Keratinocyte (primary cell): Measurements from ENCODE around the gene FLT3. TPM values are rescaled to one million over a fixed set of nuclear protein-coding genes. Genes with fewer than 3 reads are reported as not detected.

Experiments
- DNase-seq: peaks from one replicate; pipeline ENCODE4 v3.0.0-alpha.2; 2011; ENCODE audit warnings: low read depth, missing footprints, low spot score
- FAIRE-seq: peaks from 2 replicates; lab custom pipeline; 2011; peaks lifted over from hg19 to GRCh38; lab: Jason Lieb, UNC
- H2AFZ ChIP-seq: 2 replicates; pipeline ENCODE4 v1.6.0; 2012; ENCODE audit warnings: low read length, control low read depth, inconsistent platforms; ENCODE audit not compliant: control insufficient read depth
- H3K27ac ChIP-seq: 2 replicates; pipeline ENCODE4 v1.5.1; 2011; ENCODE audit warnings: low read length; ENCODE audit not compliant: control insufficient read depth, insufficient read depth
- H3K27me3 ChIP-seq: 3 replicates; pipeline ENCODE4 v1.6.0; 2011; ENCODE audit warnings: low read length; ENCODE audit not compliant: control insufficient read depth, insufficient read depth; ENCODE audit errors: extremely low read depth
- H3K36me3 ChIP-seq, 2 experiments: 2 replicates in 1 of 2; 3 replicates in 1 of 2; pipeline ENCODE4 v1.5.1; 2011; ENCODE audit warnings: low read length in 2 of 2, mild to moderate bottlenecking in 1 of 2; ENCODE audit not compliant: control insufficient read depth in 2 of 2, insufficient read depth in 2 of 2; ENCODE audit errors: extremely low read depth in 1 of 2
- H3K4me1 ChIP-seq: 3 replicates; pipeline ENCODE4 v1.5.1; 2011; ENCODE audit warnings: low read length; ENCODE audit not compliant: control insufficient read depth, insufficient read depth; ENCODE audit errors: extremely low read depth
- H3K4me2 ChIP-seq: 3 replicates; pipeline ENCODE4 v1.6.0; 2011; ENCODE audit warnings: low read depth, low read length; ENCODE audit not compliant: control insufficient read depth, insufficient read depth; ENCODE audit errors: extremely low read depth
- H3K4me3 ChIP-seq, 3 experiments: fragments of 200-600 bp in 1 of 3; sonication (generic) in 1 of 3; 2 replicates in 2 of 3; 3 replicates in 1 of 3; pipeline ENCODE4 v1.5.1; 2011 to 2016; ENCODE audit warnings: low read length in 3 of 3, mild to moderate bottlenecking in 3 of 3, control low read depth in 2 of 3, inconsistent platforms in 1 of 3, low read depth in 1 of 3, mixed read lengths in 1 of 3, mixed run types in 1 of 3, moderate library complexity in 1 of 3; ENCODE audit not compliant: control insufficient read depth in 2 of 3, insufficient read depth in 2 of 3; ENCODE audit errors: extremely low read depth in 1 of 3
- H3K79me2 ChIP-seq: 2 replicates; pipeline ENCODE4 v1.6.0; 2012; ENCODE audit warnings: low read length; ENCODE audit not compliant: control insufficient read depth, insufficient read depth
- H3K9ac ChIP-seq: 3 replicates; pipeline ENCODE4 v1.6.0; 2011; ENCODE audit warnings: low read length; ENCODE audit not compliant: control insufficient read depth, insufficient read depth; ENCODE audit errors: extremely low read depth
- H3K9me1 ChIP-seq: 3 replicates; pipeline ENCODE4 v1.6.0; 2011; ENCODE audit warnings: low read length; ENCODE audit not compliant: control insufficient read depth, insufficient read depth; ENCODE audit errors: extremely low read depth
- H3K9me3 ChIP-seq: 2 replicates; pipeline ENCODE4 v1.5.1; 2012; ENCODE audit warnings: low read depth, low read length; ENCODE audit not compliant: control insufficient read depth
- H4K20me1 ChIP-seq: 3 replicates; pipeline ENCODE4 v1.6.0; 2011; ENCODE audit warnings: low read length; ENCODE audit not compliant: control insufficient read depth, insufficient read depth; ENCODE audit errors: extremely low read depth
- CTCF ChIP-seq, 3 experiments: IDR thresholded peaks in 1 of 3; conservative IDR thresholded peaks in 1 of 3; optimal IDR thresholded peaks in 1 of 3; 2 replicates in 2 of 3; 3 replicates in 1 of 3; pipeline versions ENCODE3 to v1.5.1; 2011; ENCODE audit warnings: low read length in 3 of 3, mild to moderate bottlenecking in 3 of 3, moderate library complexity in 2 of 3, control low read depth in 1 of 3, inconsistent platforms in 1 of 3; ENCODE audit not compliant: insufficient read depth in 2 of 3; ENCODE audit errors: extremely low read depth in 1 of 3
- EZH2 ChIP-seq: IDR thresholded peaks from one replicate; pipeline ENCODE4 v1.6.1; 2012; ENCODE audit warnings: inconsistent platforms, mild to moderate bottlenecking, low read length, moderate library complexity
- dilution Hi-C: fragments of 300-500 bp; cut with MboI; formaldehyde crosslinking; loops from one replicate; pipeline ENCODE4 v1.7.0; 2020; ENCODE audit warnings: low sequenced_read_pairs; ENCODE audit not compliant: extremely low pct_ligation_motif_present
- polyA plus RNA-seq, 5 experiments: library from polyadenylated mRNA; depleted of rRNA in 3 of 5; stranded (reverse) in 3 of 5; stranded (forward) in 1 of 5; unstranded in 1 of 5; fragments of >200 nt; gene quantifications; 1 replicate in 1 of 5; 2 replicates in 3 of 5; 3 replicates in 1 of 5; pipeline versions ENCODE4 v1.2.1 to v1.2.3, GENCODE V29; 2011 to 2012; ENCODE audit warnings: missing spikeins in 2 of 5, low read depth in 1 of 5, low replicate concordance in 1 of 5

Gene FLT3
- polyA plus RNA-seq, 1 donor (not counting 4 experiments of a cell fraction or from before 2014, with no cell fraction given), result not detected

- Histone ChIP-seq H3K27ac (no peak overlapping the region), H3K9ac (no peak overlapping the region), H2AFZ (no peak overlapping the region), H3K79me2 (no peaks in the 10 kb centered on the region), H3K4me3 (no peak overlapping the region), H3K27me3 (peaks cover 7% of the 10 kb centered on the region), H3K9me3 (no peaks in the 10 kb centered on the region), H3K4me2 (no peak overlapping the region), H3K4me1 (no peaks in the 10 kb centered on the region), H4K20me1 (no peaks in the 10 kb centered on the region), H3K36me3 (no peaks in the 10 kb centered on the region), H3K9me1 (no peaks in the 10 kb centered on the region)
- no peak for DNase-seq
- TF ChIP-seq EZH2 (no peak), CTCF (optimal IDR thresholded peaks at IDR 0.05 in 1 of 3, IDR thresholded peaks at IDR 0.05 in 1 of 3, conservative IDR thresholded peaks at IDR 0.05 in 1 of 3; ENCODE audit: extremely low read depth in 1 of 3, insufficient read depth in 2 of 3, low read length in 3 of 3) (no peak)
- no peak for FAIRE-seq
- dilution Hi-C loops, result no loop called here
Measured at GRCh38 chr13:28052945-28053344, 47.4 kb downstream of the FLT3 start.

GRCh38 chr13:28049880-28050875, 50.2 kb downstream of the FLT3 start:
- no peaks in the 10 kb centered on the region for H3K9me3 ChIP-seq
- no peaks in the 10 kb centered on the region for H3K36me3 ChIP-seq
- H3K27ac ChIP-seq, result no peak overlapping the region
- no peaks in the 10 kb centered on the region for H4K20me1 ChIP-seq
- no peak overlapping the region for H3K9ac ChIP-seq
- no peak for FAIRE-seq
- H3K4me2 ChIP-seq, result no peak overlapping the region
- H3K79me2 ChIP-seq, result no peaks in the 10 kb centered on the region
- no peak for DNase-seq
- dilution Hi-C loops, result no loop called here
- H3K4me1 ChIP-seq, result no peaks in the 10 kb centered on the region
- H3K27me3 ChIP-seq, result peaks cover 4% of the 10 kb centered on the region
- no peak for TF ChIP-seq EZH2
- no peak for TF ChIP-seq CTCF (optimal IDR thresholded peaks at IDR 0.05 in 1 of 3, IDR thresholded peaks at IDR 0.05 in 1 of 3, conservative IDR thresholded peaks at IDR 0.05 in 1 of 3; ENCODE audit: extremely low read depth in 1 of 3, insufficient read depth in 2 of 3, low read length in 3 of 3)
- H2AFZ ChIP-seq, result no peak overlapping the region
- H3K9me1 ChIP-seq, result no peaks in the 10 kb centered on the region
- no peak overlapping the region for H3K4me3 ChIP-seq
